GM12873 (cell line): ENCODE results near the gene GLP1R.

ENCODE experiments used
- CTCF ChIP-seq: IDR thresholded peaks from 2 replicates; pipeline ENCODE4 v1.5.1; 2012; ENCODE audit warnings: low read depth, mild to moderate bottlenecking, moderate library complexity, low read length, control low read depth; ENCODE audit not compliant: insufficient read depth; ENCODE audit errors: missing control alignments

The GLP1R gene

GRCh38 chr6:39137245-39137644 is 88.7 kb downstream of the GLP1R start:
- no peak for TF ChIP-seq CTCF
